Memory B cell (primary cell): ENCODE data around the gene GP1BA.
"Not testable (repeated sequence)": the region's sequence is repeated elsewhere in the genome, so short reads cannot be mapped to it uniquely, and the experiment has no call there.

ENCODE experiments used
- ATAC-seq: fragments of 150-1000 bp; cut with Tn5 transposase; 2 replicates; pipeline ENCODE4 v1.10.0; 2021; ENCODE audit warnings: low read depth, mild to moderate bottlenecking, moderate library complexity
- DNase-seq, 2 donors: peaks; one replicate each; pipeline ENCODE4 v3.0.0; 2022; ENCODE audit warnings: low spot score in 2 of 2
- H3K27ac Mint-ChIP-seq: one replicate; pipeline ENCODE4 v1.8.0; 2022; ENCODE audit warnings: mild to moderate bottlenecking, moderate library complexity, mixed read lengths
- H3K27me3 Mint-ChIP-seq: one replicate; pipeline ENCODE4 v1.8.0; 2022; ENCODE audit warnings: mixed read lengths
- H3K36me3 Mint-ChIP-seq: one replicate; pipeline ENCODE4 v1.8.0; 2022; ENCODE audit warnings: mild to moderate bottlenecking, mixed read lengths
- H3K4me1 Mint-ChIP-seq: one replicate; pipeline ENCODE4 v1.8.0; 2022; ENCODE audit warnings: mixed read lengths
- H3K4me3 Mint-ChIP-seq: one replicate; pipeline ENCODE4 v1.8.0; 2022; ENCODE audit warnings: mild to moderate bottlenecking, moderate library complexity, mixed read lengths
- H3K9me3 Mint-ChIP-seq: one replicate; pipeline ENCODE4 v1.8.0; 2022; ENCODE audit warnings: mixed read lengths

Gene GP1BA

DNA sequence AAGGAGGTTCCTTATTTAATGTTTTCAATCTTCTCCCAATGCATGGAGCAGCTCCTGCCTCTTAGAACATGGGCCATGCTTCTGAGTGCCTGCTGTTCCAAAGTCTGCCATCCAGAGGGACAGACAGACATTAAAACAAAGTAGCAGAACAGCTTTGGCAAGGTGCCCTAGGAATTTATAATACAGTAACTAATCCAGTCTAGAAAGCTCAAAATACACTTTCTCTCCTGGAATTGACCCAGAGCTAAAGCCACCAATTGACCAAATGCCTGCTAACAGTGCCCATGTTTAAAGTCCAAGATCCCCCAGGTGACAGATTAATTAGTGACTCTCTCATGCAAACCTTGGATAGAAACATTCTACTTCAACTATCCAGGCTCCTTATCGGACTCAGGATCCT, 18.1 kb upstream of the GP1BA start:
- DNase-seq = no peak

DNA sequence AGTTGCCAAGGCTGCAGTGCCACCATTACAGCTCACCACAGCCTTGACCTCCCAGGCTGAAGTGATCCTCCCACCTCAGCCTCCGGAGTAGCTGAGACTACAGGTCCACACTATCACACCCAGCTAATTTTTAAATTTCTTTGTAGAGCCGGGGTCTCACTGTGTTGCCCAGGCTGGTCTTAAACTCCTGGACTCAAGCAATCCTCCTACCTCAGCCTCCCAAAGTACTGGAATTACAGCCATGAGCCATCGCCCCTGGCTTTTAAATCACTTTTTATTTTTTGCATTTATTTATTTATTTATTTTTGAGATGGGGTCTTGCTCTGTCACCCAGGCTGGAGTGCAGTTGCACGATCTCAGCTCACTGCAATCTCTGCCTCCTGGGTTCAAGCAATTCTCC, 17.5 kb upstream of the GP1BA start:
- ATAC-seq, DNase-seq, H3K27ac Mint-ChIP-seq, H3K27me3 Mint-ChIP-seq, H3K4me1 Mint-ChIP-seq, H3K36me3 Mint-ChIP-seq, H3K9me3 Mint-ChIP-seq, H3K4me3 Mint-ChIP-seq: not testable (repeated sequence)

More for the DNA sequence above, 18.1 kb upstream of the GP1BA start:
- Mint-ChIP-seq H3K4me3 (no peak overlapping the region), H3K4me1 (no peaks in the 10 kb centered on the region), H3K27me3 (peaks cover 3% of the 10 kb centered on the region), H3K9me3 (no peaks in the 10 kb centered on the region), H3K36me3 (no peaks in the 10 kb centered on the region), H3K27ac (no peak overlapping the region)
- no peak for ATAC-seq

DNA sequence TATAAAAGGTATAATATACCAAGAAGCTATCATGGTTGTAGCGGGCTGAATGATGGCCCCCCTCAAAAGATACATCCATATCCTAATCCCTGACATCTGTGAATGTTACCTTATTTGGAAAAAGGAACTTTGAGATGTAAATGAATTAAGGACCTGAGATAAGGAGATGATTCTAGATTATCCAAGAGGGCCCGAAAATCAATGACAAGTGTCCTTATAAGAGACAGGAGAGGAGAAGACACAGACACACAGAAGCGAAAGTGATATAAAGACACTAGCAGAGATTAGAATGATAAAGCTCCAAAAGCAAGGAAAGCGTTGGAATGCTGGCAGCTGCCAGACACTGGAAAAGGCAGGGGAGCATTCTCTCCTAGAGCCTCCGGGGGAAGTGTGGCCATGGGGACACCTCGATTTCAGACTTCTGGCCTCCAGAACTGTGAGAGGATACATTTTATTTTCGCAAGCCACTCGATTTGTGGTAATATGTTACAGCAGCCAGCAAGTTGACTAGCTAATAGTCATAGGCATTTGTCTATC, 12.5 kb upstream of the GP1BA start:
- H3K4me1 Mint-ChIP-seq = no peaks in the 10 kb centered on the region
- H3K27me3 Mint-ChIP-seq = no peaks in the 10 kb centered on the region
- H3K9me3 Mint-ChIP-seq = no peaks in the 10 kb centered on the region
- no peak overlapping the region for H3K27ac Mint-ChIP-seq
- no peaks in the 10 kb centered on the region for H3K36me3 Mint-ChIP-seq
- no peak overlapping the region for H3K4me3 Mint-ChIP-seq
- DNase-seq = no peak
- no peak for ATAC-seq

DNA sequence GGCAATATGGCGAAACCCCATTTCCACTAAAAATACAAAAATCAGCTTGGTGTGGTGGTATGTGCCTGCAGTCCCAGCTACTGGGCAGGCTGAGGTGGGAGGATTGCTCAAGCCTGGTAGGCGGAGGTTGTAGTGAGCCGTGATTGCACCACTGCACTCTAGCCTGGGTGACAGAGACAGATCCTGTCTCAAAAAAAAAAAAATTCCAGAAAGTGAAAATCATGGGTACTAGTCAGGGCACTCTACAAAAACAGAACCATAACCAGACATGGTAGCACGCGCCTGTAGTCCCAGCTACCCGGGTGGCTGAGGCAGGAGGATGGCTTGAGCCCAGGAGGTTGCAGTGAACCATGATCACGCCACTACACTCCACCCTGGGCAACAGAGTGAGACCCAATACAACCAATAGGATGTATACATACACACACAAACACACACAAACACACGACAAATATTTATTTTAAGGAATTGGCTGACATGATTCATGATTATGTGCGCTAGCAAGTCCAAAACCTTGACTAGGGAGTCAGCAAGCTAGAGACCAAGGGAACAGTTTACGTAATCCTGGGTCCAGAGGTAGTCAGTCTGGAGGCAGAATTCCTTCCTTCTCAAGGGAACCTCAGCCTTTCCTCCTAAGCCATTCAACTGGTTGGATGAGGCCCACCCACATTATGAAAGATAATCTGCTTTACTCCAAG, 11.6 kb upstream of the GP1BA start:
- H3K27ac Mint-ChIP-seq = no peak overlapping the region
- no peaks in the 10 kb centered on the region for H3K4me1 Mint-ChIP-seq
- no peaks in the 10 kb centered on the region for H3K9me3 Mint-ChIP-seq

DNA sequence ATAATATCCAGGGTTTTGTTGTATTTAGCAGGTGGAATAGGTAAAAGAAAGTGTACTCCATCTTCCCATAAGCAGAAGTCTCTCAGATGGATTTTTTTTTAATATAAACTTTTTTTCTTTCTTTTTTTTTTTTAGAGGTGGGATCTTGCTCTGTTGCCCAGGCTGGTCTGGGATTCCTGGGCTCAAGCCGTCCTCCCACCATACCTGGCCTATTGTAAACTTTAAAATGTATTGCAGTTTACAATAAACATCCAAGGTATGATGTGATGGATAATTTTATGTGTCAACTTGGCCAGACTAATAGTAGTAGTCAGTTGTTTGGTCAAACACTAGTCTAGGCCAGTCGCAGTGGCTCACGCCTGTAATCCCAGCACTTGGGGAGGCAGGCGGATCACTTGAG, 10.8 kb upstream of the GP1BA start:
- H3K4me1 Mint-ChIP-seq = no peaks in the 10 kb centered on the region
- no peak overlapping the region for H3K4me3 Mint-ChIP-seq
- no peak overlapping the region for H3K27ac Mint-ChIP-seq
- no peak for DNase-seq
- no peak for ATAC-seq
- H3K36me3 Mint-ChIP-seq = no peaks in the 10 kb centered on the region
- no peaks in the 10 kb centered on the region for H3K9me3 Mint-ChIP-seq
- no peaks in the 10 kb centered on the region for H3K27me3 Mint-ChIP-seq

More for the DNA sequence above, 11.6 kb upstream of the GP1BA start:
- Mint-ChIP-seq H3K36me3 (no peaks in the 10 kb centered on the region), H3K4me3 (no peak overlapping the region), H3K27me3 (no peaks in the 10 kb centered on the region)
- ATAC-seq = no peak
- no peak for DNase-seq

DNA sequence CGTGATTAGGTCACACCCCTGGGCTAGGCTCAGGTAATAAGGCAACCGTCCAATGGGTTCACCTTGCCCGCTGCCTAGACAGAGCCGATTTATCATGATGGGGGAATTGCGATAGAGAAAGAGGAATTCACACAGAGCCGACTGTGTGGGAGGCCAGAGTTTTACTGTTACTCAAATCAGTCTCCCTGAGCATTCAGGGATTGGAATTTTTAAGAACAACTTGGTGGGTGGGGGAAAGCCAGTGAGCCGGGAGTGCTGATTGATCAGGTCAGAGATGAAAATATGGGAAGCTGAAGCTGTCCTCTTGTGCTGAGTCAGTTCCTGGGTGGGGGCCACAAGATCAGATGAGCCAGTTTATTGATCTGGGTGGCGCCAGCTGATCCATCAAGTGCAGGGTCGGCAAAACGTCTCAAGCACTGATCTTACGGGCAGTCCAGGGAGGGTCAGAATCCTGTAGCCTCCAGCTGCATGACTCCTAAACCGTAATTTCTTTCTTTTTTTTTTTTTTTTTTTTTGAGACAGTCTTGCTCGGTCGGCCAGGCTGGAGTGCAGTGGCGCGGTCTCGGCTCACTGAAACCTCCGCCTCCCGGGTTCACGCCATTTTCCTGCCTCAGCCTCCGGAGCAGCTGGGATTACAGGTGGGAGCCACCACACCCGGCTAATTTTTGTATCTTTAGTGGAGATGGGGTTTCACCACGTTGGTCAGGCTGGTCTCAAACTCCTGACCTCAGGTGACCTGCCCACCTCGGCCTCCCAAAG, 5.3 kb upstream of the GP1BA start:
- ATAC-seq, DNase-seq, H3K36me3 Mint-ChIP-seq, H3K4me1 Mint-ChIP-seq, H3K27ac Mint-ChIP-seq, H3K27me3 Mint-ChIP-seq, H3K4me3 Mint-ChIP-seq, H3K9me3 Mint-ChIP-seq: not testable (repeated sequence)

DNA sequence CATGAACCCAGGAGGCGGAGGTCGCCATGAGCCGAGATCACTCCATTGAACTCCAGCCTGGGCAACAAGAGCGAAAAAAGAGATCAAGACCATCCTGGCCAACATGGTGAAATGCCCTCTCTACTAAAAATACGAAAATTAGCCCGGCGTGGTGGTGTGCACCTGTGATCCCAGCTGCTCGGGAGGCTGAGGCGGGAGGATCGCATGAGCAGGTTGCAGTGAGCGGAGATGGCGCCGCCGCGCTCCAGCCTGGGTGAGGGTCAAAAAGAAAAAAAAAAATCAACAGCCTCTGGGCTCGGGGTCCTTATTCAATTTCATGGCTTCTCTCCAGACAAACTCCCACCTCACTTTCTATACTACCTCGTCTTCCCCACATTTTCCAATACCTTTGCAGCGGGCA, 3.2 kb upstream of the GP1BA start:
- H3K27ac Mint-ChIP-seq = no peak overlapping the region
- H3K27me3 Mint-ChIP-seq = no peaks in the 10 kb centered on the region
- no peak for ATAC-seq
- peaks cover 5% of the 10 kb centered on the region for H3K36me3 Mint-ChIP-seq
- no peak for DNase-seq
- H3K4me1 Mint-ChIP-seq = peaks cover 9% of the 10 kb centered on the region
- H3K4me3 Mint-ChIP-seq = no peak overlapping the region
- H3K9me3 Mint-ChIP-seq = no peaks in the 10 kb centered on the region

DNA sequence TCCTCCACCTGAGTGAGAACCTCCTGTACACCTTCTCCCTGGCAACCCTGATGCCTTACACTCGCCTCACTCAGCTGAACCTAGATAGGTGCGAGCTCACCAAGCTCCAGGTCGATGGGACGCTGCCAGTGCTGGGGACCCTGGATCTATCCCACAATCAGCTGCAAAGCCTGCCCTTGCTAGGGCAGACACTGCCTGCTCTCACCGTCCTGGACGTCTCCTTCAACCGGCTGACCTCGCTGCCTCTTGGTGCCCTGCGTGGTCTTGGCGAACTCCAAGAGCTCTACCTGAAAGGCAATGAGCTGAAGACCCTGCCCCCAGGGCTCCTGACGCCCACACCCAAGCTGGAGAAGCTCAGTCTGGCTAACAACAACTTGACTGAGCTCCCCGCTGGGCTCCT, 679 bp downstream of the GP1BA start:
- Mint-ChIP-seq H3K4me3 (no peak overlapping the region), H3K4me1 (peaks cover 21% of the 10 kb centered on the region), H3K9me3 (no peaks in the 10 kb centered on the region), H3K36me3 (peaks cover 5% of the 10 kb centered on the region), H3K27me3 (no peaks in the 10 kb centered on the region), H3K27ac (no peak overlapping the region)
- DNase-seq = no peak
- ATAC-seq = no peak

DNA sequence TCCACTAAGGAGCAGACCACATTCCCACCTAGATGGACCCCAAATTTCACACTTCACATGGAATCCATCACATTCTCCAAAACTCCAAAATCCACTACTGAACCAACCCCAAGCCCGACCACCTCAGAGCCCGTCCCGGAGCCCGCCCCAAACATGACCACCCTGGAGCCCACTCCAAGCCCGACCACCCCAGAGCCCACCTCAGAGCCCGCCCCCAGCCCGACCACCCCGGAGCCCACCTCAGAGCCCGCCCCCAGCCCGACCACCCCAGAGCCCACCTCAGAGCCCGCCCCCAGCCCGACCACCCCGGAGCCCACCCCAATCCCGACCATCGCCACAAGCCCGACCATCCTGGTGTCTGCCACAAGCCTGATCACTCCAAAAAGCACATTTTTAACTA, 1.6 kb downstream of the GP1BA start:
- no peaks in the 10 kb centered on the region for H3K9me3 Mint-ChIP-seq
- ATAC-seq = no peak
- no peak overlapping the region for H3K27ac Mint-ChIP-seq
- H3K36me3 Mint-ChIP-seq = peaks cover 7% of the 10 kb centered on the region
- no peaks in the 10 kb centered on the region for H3K27me3 Mint-ChIP-seq
- H3K4me3 Mint-ChIP-seq = no peak overlapping the region
- no peak for DNase-seq
- H3K4me1 Mint-ChIP-seq = peaks cover 25% of the 10 kb centered on the region

DNA sequence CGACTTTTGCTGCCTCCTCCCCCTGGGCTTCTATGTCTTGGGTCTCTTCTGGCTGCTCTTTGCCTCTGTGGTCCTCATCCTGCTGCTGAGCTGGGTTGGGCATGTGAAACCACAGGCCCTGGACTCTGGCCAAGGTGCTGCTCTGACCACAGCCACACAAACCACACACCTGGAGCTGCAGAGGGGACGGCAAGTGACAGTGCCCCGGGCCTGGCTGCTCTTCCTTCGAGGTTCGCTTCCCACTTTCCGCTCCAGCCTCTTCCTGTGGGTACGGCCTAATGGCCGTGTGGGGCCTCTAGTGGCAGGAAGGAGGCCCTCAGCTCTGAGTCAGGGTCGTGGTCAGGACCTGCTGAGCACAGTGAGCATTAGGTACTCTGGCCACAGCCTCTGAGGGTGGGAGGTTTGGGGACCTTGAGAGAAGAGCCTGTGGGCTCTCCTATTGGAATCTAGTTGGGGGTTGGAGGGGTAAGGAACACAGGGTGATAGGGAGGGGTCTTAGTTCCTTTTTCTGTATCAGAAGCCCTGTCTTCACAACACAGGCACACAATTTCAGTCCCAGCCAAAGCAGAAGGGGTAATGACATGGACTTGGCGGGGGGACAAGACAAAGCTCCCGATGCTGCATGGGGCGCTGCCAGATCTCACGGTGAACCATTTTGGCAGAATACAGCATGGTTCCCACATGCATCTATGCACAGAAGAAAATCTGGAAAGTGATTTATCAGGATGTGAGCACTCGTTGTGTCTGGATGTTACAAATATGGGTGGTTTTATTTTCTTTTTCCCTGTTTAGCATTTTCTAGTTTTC, 2.3 kb downstream of the GP1BA start:
- H3K36me3 Mint-ChIP-seq = peaks cover 7% of the 10 kb centered on the region
- no peak for ATAC-seq
- H3K27ac Mint-ChIP-seq = no peak overlapping the region
- H3K9me3 Mint-ChIP-seq = no peaks in the 10 kb centered on the region
- no peaks in the 10 kb centered on the region for H3K27me3 Mint-ChIP-seq
- no peak for DNase-seq
- H3K4me1 Mint-ChIP-seq = peaks cover 30% of the 10 kb centered on the region
- no peak overlapping the region for H3K4me3 Mint-ChIP-seq

DNA sequence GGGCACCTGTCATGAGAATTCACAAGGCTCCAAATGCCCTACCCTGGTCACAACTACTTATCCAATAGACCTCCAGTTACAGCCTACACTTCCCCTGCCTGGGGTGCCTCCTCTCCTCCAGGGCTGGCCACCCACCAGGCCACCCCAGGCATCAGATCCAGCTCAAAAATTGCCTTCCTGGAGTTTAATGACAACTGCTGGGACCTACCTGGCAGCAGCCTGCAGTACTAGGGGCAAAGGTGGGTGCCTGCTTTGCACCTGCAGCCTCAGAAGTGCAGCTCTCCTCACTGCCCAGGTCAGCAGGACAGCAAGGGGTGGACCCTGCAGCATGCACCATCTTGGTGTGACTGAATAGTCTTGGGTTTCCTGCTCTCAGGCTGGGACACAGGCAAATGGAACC, 3.6 kb downstream of the GP1BA start:
- Mint-ChIP-seq H3K27ac (no peak overlapping the region), H3K9me3 (no peaks in the 10 kb centered on the region), H3K27me3 (no peaks in the 10 kb centered on the region), H3K4me1 (peaks cover 34% of the 10 kb centered on the region), H3K36me3 (peaks cover 5% of the 10 kb centered on the region), H3K4me3 (no peak overlapping the region)
- ATAC-seq (no peak), DNase-seq (no peak)

DNA sequence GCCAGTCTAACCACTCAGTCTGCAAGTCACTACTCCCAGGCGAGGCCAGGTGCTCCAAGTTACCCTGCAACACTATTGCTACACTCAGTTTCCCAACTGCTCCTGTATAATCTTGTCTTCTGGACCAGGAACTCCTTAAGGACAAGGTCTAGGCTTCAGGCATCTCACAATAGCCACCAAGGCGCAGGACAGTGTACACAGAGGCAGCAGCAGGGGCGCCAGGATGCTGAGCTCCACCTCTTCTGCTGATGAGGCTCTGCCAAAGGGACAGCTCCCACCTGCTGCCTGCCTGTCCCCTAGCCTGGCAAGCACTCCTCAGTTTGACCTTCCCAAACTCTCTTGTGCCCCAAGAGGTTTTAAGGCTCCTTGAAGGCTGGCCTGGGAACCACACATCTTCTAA, 4.4 kb downstream of the GP1BA start:
- no peaks in the 10 kb centered on the region for H3K9me3 Mint-ChIP-seq
- peaks cover 37% of the 10 kb centered on the region for H3K4me1 Mint-ChIP-seq

DNA sequence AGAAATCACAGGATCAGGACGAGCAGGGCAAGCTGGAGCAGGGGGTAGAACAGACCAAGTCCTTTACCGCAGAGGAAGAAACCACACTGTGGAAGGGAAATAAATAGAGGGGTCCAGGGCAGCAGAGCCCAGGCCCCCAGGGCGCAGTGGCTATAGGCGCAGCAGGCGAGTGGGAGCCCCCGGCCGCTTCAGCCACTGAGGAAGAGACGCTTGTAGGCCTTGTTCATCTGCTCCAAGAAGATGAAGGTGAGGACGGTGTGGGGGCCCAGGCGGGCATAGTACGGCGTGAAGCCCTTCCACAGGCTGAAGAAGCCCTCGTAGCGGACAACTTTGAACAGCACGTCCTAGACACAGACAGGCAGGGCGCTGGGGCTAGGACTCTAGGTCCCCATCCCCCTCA, 5.5 kb downstream of the GP1BA start:
- H3K4me1 Mint-ChIP-seq = peaks cover 44% of the 10 kb centered on the region
- no peak for ATAC-seq
- H3K27ac Mint-ChIP-seq = no peak overlapping the region
- no peak overlapping the region for H3K4me3 Mint-ChIP-seq
- H3K36me3 Mint-ChIP-seq = peaks cover 10% of the 10 kb centered on the region
- H3K9me3 Mint-ChIP-seq = no peaks in the 10 kb centered on the region
- DNase-seq = no peak
- H3K27me3 Mint-ChIP-seq = no peaks in the 10 kb centered on the region

More for the DNA sequence above, 4.4 kb downstream of the GP1BA start:
- Mint-ChIP-seq H3K27me3 (no peaks in the 10 kb centered on the region), H3K4me3 (no peak overlapping the region), H3K36me3 (peaks cover 2% of the 10 kb centered on the region), H3K27ac (no peak overlapping the region)
- DNase-seq (no peak), ATAC-seq (no peak)

DNA sequence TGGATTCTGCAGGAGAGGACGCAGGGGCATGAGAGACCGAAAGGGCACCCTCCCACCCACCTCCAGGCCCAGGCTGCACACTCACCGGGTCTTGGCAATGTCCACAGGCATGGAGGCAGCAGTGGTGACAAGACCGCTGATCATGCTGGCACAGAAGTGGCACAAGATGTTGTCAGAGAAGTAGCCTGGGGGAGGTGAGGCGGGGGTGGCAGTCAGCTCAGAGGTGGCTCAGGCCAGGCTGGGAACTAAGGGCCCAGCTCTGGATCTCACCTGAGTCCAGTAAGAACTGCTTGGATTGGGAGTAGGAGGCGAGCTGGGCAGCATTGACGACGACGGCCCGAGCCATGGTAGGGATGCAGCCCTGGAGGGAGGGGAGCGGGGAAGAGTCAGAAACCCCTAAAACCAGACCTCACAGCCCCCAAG, 6.0 kb downstream of the GP1BA start:
- ATAC-seq = no peak
- peaks cover 47% of the 10 kb centered on the region for H3K4me1 Mint-ChIP-seq
- peak overlapping the region; percentile 90 for H3K4me3 Mint-ChIP-seq
- H3K36me3 Mint-ChIP-seq = peaks cover 10% of the 10 kb centered on the region
- no peaks in the 10 kb centered on the region for H3K9me3 Mint-ChIP-seq
- DNase-seq = no peak
- H3K27me3 Mint-ChIP-seq = no peaks in the 10 kb centered on the region
- H3K27ac Mint-ChIP-seq = no peak overlapping the region
